Kidney epithelial cell (primary cell): Measurements from ENCODE around the gene SDK2. TPM values are rescaled to one million over a fixed set of nuclear protein-coding genes. Genes with fewer than 3 reads are reported as not detected.
A peak's percentile ranks its signal among the peaks of the same experiment; 100 is the strongest.

Experiments
- DNase-seq: peaks from one replicate; pipeline ENCODE4 v3.0.0-alpha.2; 2010; ENCODE audit warnings: low read depth
- H3K27me3 ChIP-seq: 2 replicates; pipeline ENCODE4 v1.6.0; 2011; ENCODE audit warnings: low read length; ENCODE audit not compliant: control insufficient read depth, insufficient read depth
- H3K36me3 ChIP-seq: 2 replicates; pipeline ENCODE4 v1.5.1; 2011; ENCODE audit warnings: low read length; ENCODE audit not compliant: control insufficient read depth, insufficient read depth
- H3K4me3 ChIP-seq: 2 replicates; pipeline ENCODE4 v1.5.1; 2011; ENCODE audit warnings: low read depth, mild to moderate bottlenecking, control low read depth, low read length
- total RNA-seq: library from RNA; depleted of rRNA; stranded (reverse); fragments of >200 nt; gene quantifications from 2 replicates; pipeline ENCODE4 v1.2.3, GENCODE V29; 2015
- TF ChIP-seq, protein P1 (sequence below): IDR thresholded peaks from 2 replicates; pipeline ENCODE4 v1.5.1; 2011; ENCODE audit warnings: mild to moderate bottlenecking, moderate library complexity, low read length, control low read depth, inconsistent platforms; ENCODE audit not compliant: insufficient read depth, poor library complexity, severe bottlenecking

The SDK2 gene
- total RNA-seq, 1 donor from 2014 or later: 1.2 TPM

DNA sequence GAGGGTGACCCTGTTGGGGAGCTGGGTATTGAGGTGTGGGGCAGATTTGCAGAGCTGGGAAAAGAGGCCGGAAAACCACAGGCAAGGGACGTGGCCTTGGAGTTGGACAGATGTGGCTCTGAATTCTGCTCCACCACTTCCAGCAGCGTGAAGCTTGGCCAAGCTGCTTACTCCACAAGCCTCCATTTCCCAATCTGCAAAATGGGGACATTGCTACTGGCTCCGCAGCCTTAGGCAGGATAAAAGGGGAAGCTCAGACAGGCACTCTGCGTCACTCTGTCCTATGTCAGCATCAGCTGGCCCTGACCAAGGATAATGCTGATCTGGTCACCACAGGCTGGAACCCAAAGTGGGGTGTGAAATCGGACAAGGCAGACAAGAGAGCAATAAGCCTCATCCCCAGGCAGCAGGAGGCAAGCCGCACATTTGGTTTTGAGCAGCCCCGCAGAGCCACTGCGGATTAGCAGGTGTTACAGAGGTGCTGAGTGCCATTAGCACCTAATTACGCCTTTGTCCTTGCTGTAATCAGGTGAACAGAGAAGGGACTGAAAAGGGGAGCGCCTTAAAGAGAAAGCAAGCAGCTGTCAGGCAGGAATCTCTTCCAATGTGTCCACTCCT is 54.8 kb downstream of the SDK2 start:
- Histone ChIP-seq H3K27me3 (peaks cover 12% of the 10 kb centered on the region), H3K36me3 (no peaks in the 10 kb centered on the region), H3K4me3 (no peak overlapping the region)
- TF ChIP-seq, protein P1, sequence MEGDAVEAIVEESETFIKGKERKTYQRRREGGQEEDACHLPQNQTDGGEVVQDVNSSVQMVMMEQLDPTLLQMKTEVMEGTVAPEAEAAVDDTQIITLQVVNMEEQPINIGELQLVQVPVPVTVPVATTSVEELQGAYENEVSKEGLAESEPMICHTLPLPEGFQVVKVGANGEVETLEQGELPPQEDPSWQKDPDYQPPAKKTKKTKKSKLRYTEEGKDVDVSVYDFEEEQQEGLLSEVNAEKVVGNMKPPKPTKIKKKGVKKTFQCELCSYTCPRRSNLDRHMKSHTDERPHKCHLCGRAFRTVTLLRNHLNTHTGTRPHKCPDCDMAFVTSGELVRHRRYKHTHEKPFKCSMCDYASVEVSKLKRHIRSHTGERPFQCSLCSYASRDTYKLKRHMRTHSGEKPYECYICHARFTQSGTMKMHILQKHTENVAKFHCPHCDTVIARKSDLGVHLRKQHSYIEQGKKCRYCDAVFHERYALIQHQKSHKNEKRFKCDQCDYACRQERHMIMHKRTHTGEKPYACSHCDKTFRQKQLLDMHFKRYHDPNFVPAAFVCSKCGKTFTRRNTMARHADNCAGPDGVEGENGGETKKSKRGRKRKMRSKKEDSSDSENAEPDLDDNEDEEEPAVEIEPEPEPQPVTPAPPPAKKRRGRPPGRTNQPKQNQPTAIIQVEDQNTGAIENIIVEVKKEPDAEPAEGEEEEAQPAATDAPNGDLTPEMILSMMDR: no peak
- no peak for DNase-seq

- Histone ChIP-seq H3K27me3 (peaks cover 12% of the 10 kb centered on the region), H3K36me3 (no peaks in the 10 kb centered on the region), H3K4me3 (no peak overlapping the region)
- DNase-seq: no peak
- TF ChIP-seq, protein P1: no peak
Measured at GRCh38 chr17:73588891-73589290, 55.4 kb downstream of the SDK2 start.

DNA sequence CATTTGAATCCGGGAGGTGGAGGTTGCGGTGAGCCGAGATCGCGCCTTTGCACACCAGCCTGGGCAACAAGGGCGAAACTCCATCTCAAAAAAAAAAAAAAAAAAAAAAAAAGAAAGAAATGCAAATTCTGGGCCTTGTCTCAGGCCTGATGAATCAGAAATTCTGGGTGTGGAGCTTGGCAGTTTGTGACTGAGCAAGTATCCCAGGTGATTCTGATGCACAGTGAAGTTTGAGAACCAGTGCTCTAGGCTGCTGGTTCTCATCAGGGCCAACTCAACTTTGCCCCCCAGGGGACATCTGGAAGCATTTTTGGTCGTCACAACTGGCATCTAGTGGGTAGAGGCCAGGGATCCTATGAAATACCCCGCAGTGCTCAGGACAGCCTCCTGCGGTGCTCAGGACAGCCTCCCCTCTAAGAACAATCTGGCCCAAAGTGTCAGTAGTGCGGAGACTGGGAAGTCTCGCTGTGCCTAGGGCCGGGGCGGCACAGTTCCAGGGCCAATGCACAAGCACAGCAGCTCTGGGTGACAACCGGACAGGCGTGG is 55.9 kb downstream of the SDK2 start:
- Histone ChIP-seq H3K36me3 (no peaks in the 10 kb centered on the region), H3K4me3 (no peak overlapping the region), H3K27me3 (peaks cover 12% of the 10 kb centered on the region)
- no peak for DNase-seq
- TF ChIP-seq, protein P1: no peak

GRCh38 chr17:73586921-73587602 is 57.2 kb downstream of the SDK2 start:
- no peak for DNase-seq
- TF ChIP-seq, protein P1: no peak
- H3K27me3 ChIP-seq: peaks cover 12% of the 10 kb centered on the region
- no peak overlapping the region for H3K4me3 ChIP-seq
- no peaks in the 10 kb centered on the region for H3K36me3 ChIP-seq

DNA sequence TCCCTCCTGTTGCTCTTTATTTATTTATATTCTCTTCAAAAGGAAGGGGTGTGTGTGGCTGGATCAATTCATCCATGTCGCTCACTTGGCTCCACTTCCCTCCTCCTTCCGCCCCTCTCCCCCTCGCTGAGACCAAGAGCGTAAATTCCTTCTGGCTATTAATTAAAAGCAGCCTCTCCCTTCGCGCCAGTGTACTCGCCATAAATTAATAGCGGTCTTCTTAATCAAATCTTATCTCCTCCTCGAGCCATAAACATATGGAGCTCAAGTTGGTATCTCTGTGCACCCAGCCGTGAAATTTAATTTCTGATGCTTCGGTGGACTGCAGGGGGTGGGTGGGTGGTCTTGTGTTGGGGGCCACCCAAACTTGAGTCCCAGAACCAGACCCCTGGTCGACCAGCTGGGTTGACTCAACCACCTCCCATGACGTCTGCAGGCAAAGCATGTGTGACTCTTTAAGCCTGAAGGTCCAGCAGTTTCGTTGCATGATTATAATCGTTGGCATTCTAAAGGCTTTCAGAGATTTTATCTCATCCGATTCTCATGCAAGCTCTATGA is 57.9 kb downstream of the SDK2 start:
- Histone ChIP-seq H3K27me3 (peaks cover 12% of the 10 kb centered on the region), H3K4me3 (no peak overlapping the region), H3K36me3 (no peaks in the 10 kb centered on the region)
- DNase-seq: peak; percentile 1
- TF ChIP-seq, protein P1: no peak
